Panc1 (cell line): ENCODE data around the gene SARDH. TPM values are rescaled to one million over a fixed set of nuclear protein-coding genes. Genes with fewer than 3 reads are reported as not detected.

Source experiments
- ATAC-seq: fragments of 200-7000 bp; cut with Tn5 transposase; 2 replicates; pipeline ENCODE4 v1.9.1; 2020; ENCODE audit warnings: mild to moderate bottlenecking, moderate library complexity
- BruUV-seq: library from RNA; stranded (reverse); fragments of 400-500 nt; replicated peaks from 2 replicates; lab custom pipeline; 2021; lab: Mats Ljungman, UMichigan
- CTCF ChIA-PET: fragments of 300-600 bp; sonication (Branson Sonifier 250); formaldehyde crosslinking; loops from one replicate; lab custom pipeline; 2022; ENCODE audit warnings: antibody characterized with exemption; lab: Charles Lee
- POLR2A ChIA-PET: fragments of 300-600 bp; sonication (Branson Sonifier 250); formaldehyde crosslinking; loops from one replicate; lab custom pipeline; 2022; ENCODE audit warnings: antibody characterized with exemption; lab: Charles Lee
- DNase-seq: peaks from one replicate; pipeline ENCODE4 v3.0.0-alpha.2; 2010; ENCODE audit warnings: low read depth, low spot score
- H3K27ac ChIP-seq: 2 replicates; pipeline ENCODE4 v1.5.1; 2011; ENCODE audit warnings: mild to moderate bottlenecking, low read length, inconsistent platforms
- H3K27me3 ChIP-seq: fragments of 200-500 bp; sonication (Bioruptor generic); 2 replicates; pipeline ENCODE4 v1.6.0; 2014; ENCODE audit warnings: low read length, inconsistent platforms; ENCODE audit not compliant: control insufficient read depth, insufficient read depth
- H3K36me3 ChIP-seq: fragments of 200-500 bp; sonication (Bioruptor generic); 2 replicates; pipeline ENCODE4 v1.5.1; 2014; ENCODE audit warnings: inconsistent platforms, mild to moderate bottlenecking, low read length, moderate library complexity; ENCODE audit not compliant: control insufficient read depth, insufficient read depth
- H3K4me1 ChIP-seq: 2 replicates; pipeline ENCODE4 v1.5.1; 2011; ENCODE audit warnings: inconsistent platforms, mild to moderate bottlenecking, low read length, moderate library complexity; ENCODE audit not compliant: control insufficient read depth, insufficient read depth
- H3K4me3 ChIP-seq, 2 experiments: 2 replicates each; pipeline ENCODE4 v1.5.1; 2011 to 2012; ENCODE audit warnings: low read depth in 2 of 2, low read length in 2 of 2, mild to moderate bottlenecking in 2 of 2, inconsistent platforms in 1 of 2, moderate library complexity in 1 of 2
- H3K9me3 ChIP-seq: fragments of 200-500 bp; sonication (Bioruptor generic); 2 replicates; pipeline ENCODE4 v1.5.1; 2014; ENCODE audit warnings: low read depth, mild to moderate bottlenecking, inconsistent platforms, low read length, moderate library complexity; ENCODE audit not compliant: control insufficient read depth, insufficient read depth
- POLR2AphosphoS5 ChIP-seq: IDR thresholded peaks from 2 replicates; pipeline ENCODE4 v1.6.1; 2012; ENCODE audit warnings: mild to moderate bottlenecking, low read depth, low read length, moderate library complexity
- SIN3A ChIP-seq: IDR thresholded peaks from 2 replicates; pipeline ENCODE4 v1.6.1; 2012; ENCODE audit warnings: low read depth, mild to moderate bottlenecking, low read length, moderate library complexity, borderline replicate concordance; ENCODE audit not compliant: insufficient read depth
- TCF7L2 ChIP-seq: IDR thresholded peaks from 2 replicates; pipeline ENCODE4 v1.6.1; 2011; ENCODE audit warnings: mild to moderate bottlenecking, low read depth, low read length, inconsistent platforms
- in situ Hi-C: cut with HindIII; loops from 2 replicates; pipeline ENCODE4 v1.10.0; 2016; ENCODE audit warnings: low sequenced_read_pairs, low pct_unique_long_range_greater_than_20kb
- intact Hi-C: fragments of 100-400 bp; cut with micrococcal nuclease; formaldehyde crosslinking; loops from one replicate; pipeline ENCODE4 v1.10.0; 2022; ENCODE audit not compliant: unreplicated experiment
- total RNA-seq: library from RNA; stranded (reverse); gene quantifications from one replicate; pipeline ENCODE4 v1.2.1, GENCODE V29; 2021; ENCODE audit not compliant: unreplicated experiment
- TF ChIP-seq, protein P1 (sequence below), 2 experiments: IDR thresholded peaks; 2 replicates each; pipeline ENCODE4 v1.6.1; 2011 to 2012; ENCODE audit warnings: low read depth in 2 of 2, control low read depth in 1 of 2, low read length in 1 of 2, mild to moderate bottlenecking in 1 of 2, moderate library complexity in 1 of 2; ENCODE audit not compliant: insufficient read depth in 1 of 2
- TF ChIP-seq, protein P2 (sequence below): fragments of 450-650 bp; IDR thresholded peaks from 2 replicates; pipeline ENCODE4 v1.5.1; 2017; ENCODE audit warnings: mild to moderate bottlenecking

SARDH gene
- total RNA-seq, 1 experiment from 2014 or later, result 0.13 TPM

DNA sequence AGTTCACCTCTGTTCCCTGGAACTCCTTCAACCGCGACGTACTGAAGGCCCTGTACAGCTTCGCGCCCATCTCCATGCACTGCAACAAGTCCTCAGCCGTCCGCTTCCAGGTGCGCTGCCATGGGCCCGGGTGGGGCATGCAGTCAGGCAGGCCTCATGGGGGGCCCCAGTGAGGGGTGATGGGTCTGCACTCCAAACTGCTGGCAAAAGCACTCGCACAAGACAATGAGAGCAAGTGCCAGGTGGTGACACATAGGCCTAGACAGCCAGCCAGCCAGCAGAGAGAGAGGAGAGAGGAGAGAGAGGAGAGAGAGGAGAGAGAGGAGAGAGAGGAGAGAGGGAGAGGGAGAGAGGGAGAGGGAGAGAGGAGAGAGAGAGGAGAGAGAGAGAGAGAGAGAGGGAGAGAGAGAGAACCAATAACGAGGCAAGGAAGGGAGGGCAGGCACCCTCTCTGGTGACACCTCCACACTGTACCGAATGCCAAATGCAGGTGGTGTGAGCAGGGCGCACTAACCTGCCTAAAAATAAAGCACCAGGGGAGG, 81.0 kb downstream of the SARDH start:
- no TSS peak for BruUV-seq
- Histone ChIP-seq H3K27me3 (no peaks in the 10 kb centered on the region; the same call in 1 of the 2 replicates), H3K4me1 (no peaks in the 10 kb centered on the region), H3K27ac (no peak overlapping the region), H3K36me3 (no peaks in the 10 kb centered on the region), H3K4me3 (no peak overlapping the region), H3K9me3 (no peaks in the 10 kb centered on the region)
- ATAC-seq (no peak), DNase-seq (no peak)
- POLR2A ChIA-PET, result no interaction called here
- in situ Hi-C loops, result no loop called here
- intact Hi-C loops, result no loop called here
- TF ChIP-seq TCF7L2 (no peak), SIN3A (no peak), POLR2AphosphoS5 (no peak)
- TF ChIP-seq, protein P1, sequence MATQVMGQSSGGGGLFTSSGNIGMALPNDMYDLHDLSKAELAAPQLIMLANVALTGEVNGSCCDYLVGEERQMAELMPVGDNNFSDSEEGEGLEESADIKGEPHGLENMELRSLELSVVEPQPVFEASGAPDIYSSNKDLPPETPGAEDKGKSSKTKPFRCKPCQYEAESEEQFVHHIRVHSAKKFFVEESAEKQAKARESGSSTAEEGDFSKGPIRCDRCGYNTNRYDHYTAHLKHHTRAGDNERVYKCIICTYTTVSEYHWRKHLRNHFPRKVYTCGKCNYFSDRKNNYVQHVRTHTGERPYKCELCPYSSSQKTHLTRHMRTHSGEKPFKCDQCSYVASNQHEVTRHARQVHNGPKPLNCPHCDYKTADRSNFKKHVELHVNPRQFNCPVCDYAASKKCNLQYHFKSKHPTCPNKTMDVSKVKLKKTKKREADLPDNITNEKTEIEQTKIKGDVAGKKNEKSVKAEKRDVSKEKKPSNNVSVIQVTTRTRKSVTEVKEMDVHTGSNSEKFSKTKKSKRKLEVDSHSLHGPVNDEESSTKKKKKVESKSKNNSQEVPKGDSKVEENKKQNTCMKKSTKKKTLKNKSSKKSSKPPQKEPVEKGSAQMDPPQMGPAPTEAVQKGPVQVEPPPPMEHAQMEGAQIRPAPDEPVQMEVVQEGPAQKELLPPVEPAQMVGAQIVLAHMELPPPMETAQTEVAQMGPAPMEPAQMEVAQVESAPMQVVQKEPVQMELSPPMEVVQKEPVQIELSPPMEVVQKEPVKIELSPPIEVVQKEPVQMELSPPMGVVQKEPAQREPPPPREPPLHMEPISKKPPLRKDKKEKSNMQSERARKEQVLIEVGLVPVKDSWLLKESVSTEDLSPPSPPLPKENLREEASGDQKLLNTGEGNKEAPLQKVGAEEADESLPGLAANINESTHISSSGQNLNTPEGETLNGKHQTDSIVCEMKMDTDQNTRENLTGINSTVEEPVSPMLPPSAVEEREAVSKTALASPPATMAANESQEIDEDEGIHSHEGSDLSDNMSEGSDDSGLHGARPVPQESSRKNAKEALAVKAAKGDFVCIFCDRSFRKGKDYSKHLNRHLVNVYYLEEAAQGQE (IDR thresholded peaks at IDR 0.05; ENCODE audit: insufficient read depth in 1 of 2, low read depth in 2 of 2, low read length in 1 of 2), result no peak
- TF ChIP-seq, protein P2, sequence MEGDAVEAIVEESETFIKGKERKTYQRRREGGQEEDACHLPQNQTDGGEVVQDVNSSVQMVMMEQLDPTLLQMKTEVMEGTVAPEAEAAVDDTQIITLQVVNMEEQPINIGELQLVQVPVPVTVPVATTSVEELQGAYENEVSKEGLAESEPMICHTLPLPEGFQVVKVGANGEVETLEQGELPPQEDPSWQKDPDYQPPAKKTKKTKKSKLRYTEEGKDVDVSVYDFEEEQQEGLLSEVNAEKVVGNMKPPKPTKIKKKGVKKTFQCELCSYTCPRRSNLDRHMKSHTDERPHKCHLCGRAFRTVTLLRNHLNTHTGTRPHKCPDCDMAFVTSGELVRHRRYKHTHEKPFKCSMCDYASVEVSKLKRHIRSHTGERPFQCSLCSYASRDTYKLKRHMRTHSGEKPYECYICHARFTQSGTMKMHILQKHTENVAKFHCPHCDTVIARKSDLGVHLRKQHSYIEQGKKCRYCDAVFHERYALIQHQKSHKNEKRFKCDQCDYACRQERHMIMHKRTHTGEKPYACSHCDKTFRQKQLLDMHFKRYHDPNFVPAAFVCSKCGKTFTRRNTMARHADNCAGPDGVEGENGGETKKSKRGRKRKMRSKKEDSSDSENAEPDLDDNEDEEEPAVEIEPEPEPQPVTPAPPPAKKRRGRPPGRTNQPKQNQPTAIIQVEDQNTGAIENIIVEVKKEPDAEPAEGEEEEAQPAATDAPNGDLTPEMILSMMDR, result no peak
- CTCF ChIA-PET, result no interaction called here

DNA sequence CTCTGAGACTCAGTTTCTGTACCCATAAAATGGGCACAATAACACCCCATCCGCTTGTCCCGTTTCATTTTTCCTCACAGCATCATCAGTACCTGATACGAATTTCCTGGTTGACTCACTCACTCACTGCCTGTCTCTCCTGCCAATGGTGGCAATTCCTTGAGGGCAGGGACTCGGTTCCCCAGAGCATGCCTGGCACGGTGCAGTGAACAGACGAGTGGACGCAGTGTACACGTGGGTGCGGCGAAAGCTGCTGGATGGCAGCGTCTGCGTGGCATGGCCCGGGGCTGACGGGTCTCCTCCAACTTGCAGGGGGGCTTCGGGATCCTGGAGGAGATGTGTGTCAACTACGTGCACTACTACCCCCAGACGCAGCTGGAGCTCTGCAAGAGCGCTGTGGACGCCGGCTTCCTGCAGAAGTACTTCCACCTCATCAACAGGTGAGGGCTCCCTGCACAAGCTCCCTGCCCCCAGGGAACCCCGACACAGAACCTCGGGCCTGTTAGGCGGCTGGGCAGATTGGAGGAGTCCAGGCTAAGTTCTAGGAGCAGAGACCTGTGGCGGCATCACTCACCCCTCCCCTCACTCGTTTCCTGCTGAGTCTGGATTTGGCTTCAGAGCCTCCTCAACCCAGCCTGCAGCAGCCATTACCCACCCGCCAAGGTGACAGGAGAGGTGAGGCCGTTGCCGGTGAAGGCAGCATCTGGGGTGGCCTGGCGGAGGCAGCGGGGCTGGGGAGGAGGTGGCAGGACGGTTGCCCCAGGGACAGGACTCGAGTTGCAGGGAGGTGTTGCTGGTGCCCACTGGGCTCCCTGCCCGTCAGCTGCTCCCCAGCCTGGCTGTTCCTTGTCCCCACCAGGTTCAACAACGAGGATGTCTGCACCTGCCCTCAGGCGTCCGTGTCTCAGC, 81.7 kb downstream of the SARDH start:
- no peak overlapping the region for H3K27ac ChIP-seq
- no peaks in the 10 kb centered on the region for H3K4me1 ChIP-seq
- no TSS peak for BruUV-seq
- in situ Hi-C loops (no loop called here), intact Hi-C loops (no loop called here)
- no peaks in the 10 kb centered on the region for H3K9me3 ChIP-seq
- no peaks in the 10 kb centered on the region; the same call in 1 of the 2 replicates for H3K27me3 ChIP-seq
- ChIA-PET CTCF (no interaction called here), POLR2A (no interaction called here)
- no peak for ATAC-seq
- TF ChIP-seq, protein P1 (IDR thresholded peaks at IDR 0.05; ENCODE audit: insufficient read depth in 1 of 2, low read depth in 2 of 2, low read length in 1 of 2), result no peak
- TF ChIP-seq, protein P2, result no peak
- TF ChIP-seq POLR2AphosphoS5 (no peak), SIN3A (no peak), TCF7L2 (no peak)
- H3K4me3 ChIP-seq, result no peak overlapping the region
- no peaks in the 10 kb centered on the region for H3K36me3 ChIP-seq
- DNase-seq, result no peak
